ENCODE measurements around the gene ABCB1. TPM values are rescaled to one million over a fixed set of nuclear protein-coding genes. Genes with fewer than 3 reads are reported as not detected.

Gene ABCB1
- total RNA-seq, 1 donor from 2014 or later, result not detected

DNA sequence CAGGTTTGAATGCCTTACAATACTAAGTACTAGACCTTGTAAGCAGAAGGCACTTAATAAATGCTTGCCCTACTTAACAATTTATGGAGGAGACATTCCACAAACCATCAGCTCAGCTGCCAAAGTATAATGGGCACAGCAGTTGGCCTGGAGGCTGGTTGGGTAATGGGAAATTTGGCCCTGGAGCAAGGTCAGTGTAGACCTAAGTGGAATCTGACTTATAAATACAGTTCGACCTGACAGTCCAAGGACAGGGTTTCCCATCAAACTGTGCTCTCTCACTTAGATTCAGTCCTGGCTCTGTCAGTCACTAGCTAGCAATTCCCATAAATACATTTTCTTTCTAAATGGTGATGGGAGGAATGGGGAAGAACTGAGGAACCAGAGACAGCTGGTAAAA lies 62.6 kb downstream of the ABCB1 start:
- Mint-ChIP-seq H3K4me1 (no peaks in the 10 kb centered on the region), H3K36me3 (no peaks in the 10 kb centered on the region), H3K9me3 (no peaks in the 10 kb centered on the region), H3K27me3 (ENCODE audit: insufficient read depth, low read depth) (peaks cover 3% of the 10 kb centered on the region), H3K4me3 (no peak overlapping the region), H3K27ac (no peak overlapping the region)
- no peak overlapping the region for H3K4me2 ChIP-seq
- H3K9me3 ChIP-seq (ENCODE audit: low read depth), result no peaks in the 10 kb centered on the region
- no peaks in the 10 kb centered on the region for H3K36me3 ChIP-seq
- TF ChIP-seq EZH2phosphoT487 (IDR thresholded peaks at IDR 0.05), result no peak
- TF ChIP-seq, protein P1, sequence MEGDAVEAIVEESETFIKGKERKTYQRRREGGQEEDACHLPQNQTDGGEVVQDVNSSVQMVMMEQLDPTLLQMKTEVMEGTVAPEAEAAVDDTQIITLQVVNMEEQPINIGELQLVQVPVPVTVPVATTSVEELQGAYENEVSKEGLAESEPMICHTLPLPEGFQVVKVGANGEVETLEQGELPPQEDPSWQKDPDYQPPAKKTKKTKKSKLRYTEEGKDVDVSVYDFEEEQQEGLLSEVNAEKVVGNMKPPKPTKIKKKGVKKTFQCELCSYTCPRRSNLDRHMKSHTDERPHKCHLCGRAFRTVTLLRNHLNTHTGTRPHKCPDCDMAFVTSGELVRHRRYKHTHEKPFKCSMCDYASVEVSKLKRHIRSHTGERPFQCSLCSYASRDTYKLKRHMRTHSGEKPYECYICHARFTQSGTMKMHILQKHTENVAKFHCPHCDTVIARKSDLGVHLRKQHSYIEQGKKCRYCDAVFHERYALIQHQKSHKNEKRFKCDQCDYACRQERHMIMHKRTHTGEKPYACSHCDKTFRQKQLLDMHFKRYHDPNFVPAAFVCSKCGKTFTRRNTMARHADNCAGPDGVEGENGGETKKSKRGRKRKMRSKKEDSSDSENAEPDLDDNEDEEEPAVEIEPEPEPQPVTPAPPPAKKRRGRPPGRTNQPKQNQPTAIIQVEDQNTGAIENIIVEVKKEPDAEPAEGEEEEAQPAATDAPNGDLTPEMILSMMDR (IDR thresholded peaks at IDR 0.05), result no peak
- no peak for TF ChIP-seq EZH2 (IDR thresholded peaks at IDR 0.05)
- no peaks in the 10 kb centered on the region for H3K27me3 ChIP-seq
- no peak overlapping the region for H3K27ac ChIP-seq
- DNase-seq (ENCODE audit: low spot score), result no peak
- no peaks in the 10 kb centered on the region for H3K4me1 ChIP-seq
- no peaks in the 10 kb centered on the region for H3F3A ChIP-seq (ENCODE audit: low read depth)
- H2AFZ ChIP-seq (replicated peaks), result no peak overlapping the region
- H3K4me3 ChIP-seq, result no peak overlapping the region
- H3K9ac ChIP-seq, result no peak overlapping the region
- no peaks in the 10 kb centered on the region for H3K79me2 ChIP-seq (ENCODE audit: low read depth)
- no peaks in the 10 kb centered on the region for H4K20me1 ChIP-seq (ENCODE audit: low read depth)

DNA sequence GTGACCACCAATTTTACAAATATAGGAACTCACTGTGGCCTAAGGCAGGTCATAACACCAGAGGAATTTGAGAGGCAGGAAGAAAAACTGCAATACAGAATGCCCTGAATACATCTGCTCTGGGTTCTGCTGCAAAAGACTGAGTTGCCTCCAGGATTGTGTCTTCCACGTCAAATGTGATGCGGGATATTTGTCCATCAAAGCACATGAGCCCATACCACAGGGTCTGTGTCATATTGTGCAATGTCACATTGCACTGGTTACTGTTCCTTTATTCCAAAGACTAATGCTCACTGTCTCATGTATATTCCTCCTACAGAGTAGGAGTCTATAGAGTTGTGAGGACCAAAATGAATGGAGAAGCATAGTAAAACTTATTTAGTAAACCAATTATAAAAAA lies 66.6 kb downstream of the ABCB1 start:
- Histone ChIP-seq H3K4me1 (no peaks in the 10 kb centered on the region), H3K36me3 (no peaks in the 10 kb centered on the region), H3K79me2 (ENCODE audit: low read depth) (no peaks in the 10 kb centered on the region), H3K27me3 (no peaks in the 10 kb centered on the region), H3K4me2 (no peak overlapping the region), H2AFZ (replicated peaks) (no peak overlapping the region), H3K9me3 (ENCODE audit: low read depth) (no peaks in the 10 kb centered on the region), H3K27ac (no peak overlapping the region), H3K4me3 (no peak overlapping the region), H3F3A (ENCODE audit: low read depth) (no peaks in the 10 kb centered on the region), H4K20me1 (ENCODE audit: low read depth) (no peaks in the 10 kb centered on the region), H3K9ac (no peak overlapping the region)
- no peak overlapping the region for H3K27ac Mint-ChIP-seq
- no peaks in the 10 kb centered on the region for H3K36me3 Mint-ChIP-seq
- no peak for DNase-seq (ENCODE audit: low spot score)
- no peaks in the 10 kb centered on the region for H3K4me1 Mint-ChIP-seq
- no peaks in the 10 kb centered on the region for H3K9me3 Mint-ChIP-seq
- TF ChIP-seq EZH2 (IDR thresholded peaks at IDR 0.05) (no peak), EZH2phosphoT487 (IDR thresholded peaks at IDR 0.05) (no peak)
- H3K4me3 Mint-ChIP-seq, result no peak overlapping the region
- peaks cover 3% of the 10 kb centered on the region for H3K27me3 Mint-ChIP-seq (ENCODE audit: insufficient read depth, low read depth)

DNA sequence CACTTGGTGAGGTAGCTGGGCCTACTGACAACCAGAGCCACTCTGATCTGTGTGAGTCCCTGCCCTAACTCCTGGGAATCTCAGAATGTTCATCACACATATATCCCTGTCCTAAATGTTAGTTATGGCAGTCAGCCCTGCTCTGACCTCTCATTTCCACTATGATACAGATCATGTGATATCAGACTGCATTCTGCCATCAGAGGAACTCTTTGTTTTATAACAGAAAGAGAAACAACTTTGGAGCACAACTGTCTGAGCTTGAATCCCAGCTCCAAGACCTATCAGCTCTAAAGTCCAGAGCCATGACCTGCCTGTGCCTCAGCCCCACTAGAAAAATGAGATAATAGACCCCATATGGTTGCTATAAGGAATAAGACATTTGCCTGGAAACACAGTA lies 70.6 kb downstream of the ABCB1 start:
- Histone ChIP-seq H3K4me1 (peaks cover 1% of the 10 kb centered on the region), H3F3A (ENCODE audit: low read depth) (no peaks in the 10 kb centered on the region), H3K9me3 (ENCODE audit: low read depth) (no peaks in the 10 kb centered on the region), H3K27me3 (no peaks in the 10 kb centered on the region), H3K27ac (no peak overlapping the region), H3K79me2 (ENCODE audit: low read depth) (no peaks in the 10 kb centered on the region), H3K4me3 (no peak overlapping the region), H2AFZ (replicated peaks) (no peak overlapping the region), H3K4me2 (no peak overlapping the region), H3K36me3 (no peaks in the 10 kb centered on the region), H4K20me1 (ENCODE audit: low read depth) (no peaks in the 10 kb centered on the region), H3K9ac (no peak overlapping the region)
- Mint-ChIP-seq H3K27ac (no peak overlapping the region), H3K27me3 (ENCODE audit: insufficient read depth, low read depth) (peaks cover 2% of the 10 kb centered on the region), H3K4me3 (no peak overlapping the region), H3K9me3 (no peaks in the 10 kb centered on the region), H3K4me1 (no peaks in the 10 kb centered on the region), H3K36me3 (no peaks in the 10 kb centered on the region)
- TF ChIP-seq EZH2 (IDR thresholded peaks at IDR 0.05), result no peak
- TF ChIP-seq, protein P1 (IDR thresholded peaks at IDR 0.05), result no peak
- no peak for TF ChIP-seq EZH2phosphoT487 (IDR thresholded peaks at IDR 0.05)
- DNase-seq (ENCODE audit: low spot score), result no peak

DNA sequence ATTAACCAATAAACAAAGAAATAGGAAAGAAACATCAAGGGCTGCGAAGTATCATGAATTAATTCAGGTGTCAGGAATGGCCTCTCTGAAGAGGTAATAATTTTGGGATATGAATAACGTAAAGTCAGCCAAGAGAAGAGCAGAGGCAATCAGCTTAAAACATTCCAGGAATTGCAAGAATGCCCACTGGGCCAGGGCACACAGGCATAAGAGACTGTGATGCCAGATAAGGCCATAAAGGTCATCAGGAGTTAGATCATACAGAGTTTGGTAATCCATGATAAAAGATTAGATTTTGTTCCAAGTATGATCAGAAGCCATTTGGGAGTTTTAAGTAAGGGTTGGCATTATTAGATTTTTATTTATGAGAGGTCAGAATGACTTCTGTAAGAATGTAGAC lies 72.0 kb downstream of the ABCB1 start:
- no peak overlapping the region for H3K27ac ChIP-seq
- H2AFZ ChIP-seq (replicated peaks), result no peak overlapping the region
- Mint-ChIP-seq H3K27ac (no peak overlapping the region), H3K4me3 (no peak overlapping the region), H3K27me3 (ENCODE audit: insufficient read depth, low read depth) (peaks cover 2% of the 10 kb centered on the region), H3K4me1 (no peaks in the 10 kb centered on the region), H3K36me3 (no peaks in the 10 kb centered on the region), H3K9me3 (no peaks in the 10 kb centered on the region)
- H3F3A ChIP-seq (ENCODE audit: low read depth), result no peaks in the 10 kb centered on the region
- no peak overlapping the region for H3K4me3 ChIP-seq
- TF ChIP-seq, protein P1 (IDR thresholded peaks at IDR 0.05), result no peak
- TF ChIP-seq EZH2phosphoT487 (IDR thresholded peaks at IDR 0.05) (no peak), EZH2 (IDR thresholded peaks at IDR 0.05) (no peak)
- no peaks in the 10 kb centered on the region for H3K27me3 ChIP-seq
- no peaks in the 10 kb centered on the region for H3K79me2 ChIP-seq (ENCODE audit: low read depth)
- H3K4me1 ChIP-seq, result peaks cover 7% of the 10 kb centered on the region
- H4K20me1 ChIP-seq (ENCODE audit: low read depth), result no peaks in the 10 kb centered on the region
- H3K9ac ChIP-seq, result no peak overlapping the region
- H3K36me3 ChIP-seq, result no peaks in the 10 kb centered on the region
- H3K9me3 ChIP-seq (ENCODE audit: low read depth), result no peaks in the 10 kb centered on the region
- no peak for DNase-seq (ENCODE audit: low spot score)
- H3K4me2 ChIP-seq, result no peak overlapping the region
